Tibial artery (tissue), 4 donors: ENCODE measurements around the gene TRPC6.

Experiments
- DNase-seq, 2 donors: peaks; one replicate each; pipeline ENCODE4 v3.0.0-alpha.2; 2019
- H3K27ac ChIP-seq, 2 donors: fragments of 200-600 bp; sonication (generic) in 1 of 2; 1 replicate in 1 of 2; 2 replicates in 1 of 2; pipeline ENCODE4 v1.5.1; 2018 to 2019; ENCODE audit warnings: mild to moderate bottlenecking in 1 of 2
- H3K27me3 ChIP-seq, 2 donors: fragments of 200-600 bp; sonication (generic) in 1 of 2; one replicate each; pipeline versions ENCODE4 v1.5.1 to v1.6.0; 2016 to 2019
- H3K36me3 ChIP-seq, 3 donors: fragments of 200-600 bp; sonication (generic) in 2 of 3; one replicate each; pipeline ENCODE4 v1.5.1; 2016 to 2019; ENCODE audit warnings: mild to moderate bottlenecking in 2 of 3
- H3K4me1 ChIP-seq, 4 donors: fragments of 200-600 bp; sonication (generic) in 2 of 4; 1 replicate in 3 of 4; 2 replicates in 1 of 4; pipeline ENCODE4 v1.5.1; 2016 to 2019
- H3K4me3 ChIP-seq, 2 donors: fragments of 200-600 bp; sonication (generic) in 1 of 2; 1 replicate in 1 of 2; 2 replicates in 1 of 2; pipeline ENCODE4 v1.5.1; 2018 to 2019; ENCODE audit warnings: mild to moderate bottlenecking in 2 of 2
- H3K9me3 ChIP-seq, 3 donors: fragments of 200-600 bp; sonication (generic) in 1 of 3; one replicate each; pipeline ENCODE4 v1.5.1; 2016 to 2019
- intact Hi-C: fragments of 100-400 bp; cut with DNase I; formaldehyde crosslinking; loops from one replicate; pipeline ENCODE4 v1.15.0; 2023; ENCODE audit warnings: low total_unique reads
- TF ChIP-seq, protein P1 (sequence below), 2 experiments: fragments of 200-600 bp in 1 of 2; fragments of 450-650 bp in 1 of 2; IDR thresholded peaks; one replicate each; pipeline ENCODE4 v1.5.1; 2017 to 2019; ENCODE audit warnings: antibody characterized with exemption in 2 of 2, mild to moderate bottlenecking in 1 of 2, moderate library complexity in 1 of 2

The TRPC6 gene

DNA sequence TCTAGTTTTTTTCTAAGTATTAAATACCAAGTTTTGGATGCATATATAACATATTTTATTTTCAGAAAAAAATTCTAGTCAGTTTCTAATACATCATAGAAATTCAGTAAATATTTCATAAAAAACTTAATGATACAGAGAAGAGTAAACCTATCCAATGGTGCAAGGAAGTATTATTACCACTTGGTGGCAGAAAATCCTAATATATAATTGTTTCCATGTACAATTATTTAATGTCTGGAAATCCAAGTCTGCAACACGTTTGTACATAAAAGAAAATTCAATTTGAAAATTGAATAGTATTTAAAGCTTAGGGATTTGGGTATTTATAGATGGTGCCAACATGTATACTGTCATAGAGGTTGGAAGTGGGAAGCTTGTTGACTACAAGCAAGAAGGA is 127.0 kb downstream of the TRPC6 start:
- Histone ChIP-seq H3K4me1 (no peaks in the 10 kb centered on the region), H3K27me3 (no peaks in the 10 kb centered on the region), H3K4me3 (no peak overlapping the region), H3K27ac (no peak overlapping the region), H3K9me3 (no peaks in the 10 kb centered on the region), H3K36me3 (no peaks in the 10 kb centered on the region)
- intact Hi-C loops = no loop called here
- DNase-seq = no peak
- TF ChIP-seq, protein P1, sequence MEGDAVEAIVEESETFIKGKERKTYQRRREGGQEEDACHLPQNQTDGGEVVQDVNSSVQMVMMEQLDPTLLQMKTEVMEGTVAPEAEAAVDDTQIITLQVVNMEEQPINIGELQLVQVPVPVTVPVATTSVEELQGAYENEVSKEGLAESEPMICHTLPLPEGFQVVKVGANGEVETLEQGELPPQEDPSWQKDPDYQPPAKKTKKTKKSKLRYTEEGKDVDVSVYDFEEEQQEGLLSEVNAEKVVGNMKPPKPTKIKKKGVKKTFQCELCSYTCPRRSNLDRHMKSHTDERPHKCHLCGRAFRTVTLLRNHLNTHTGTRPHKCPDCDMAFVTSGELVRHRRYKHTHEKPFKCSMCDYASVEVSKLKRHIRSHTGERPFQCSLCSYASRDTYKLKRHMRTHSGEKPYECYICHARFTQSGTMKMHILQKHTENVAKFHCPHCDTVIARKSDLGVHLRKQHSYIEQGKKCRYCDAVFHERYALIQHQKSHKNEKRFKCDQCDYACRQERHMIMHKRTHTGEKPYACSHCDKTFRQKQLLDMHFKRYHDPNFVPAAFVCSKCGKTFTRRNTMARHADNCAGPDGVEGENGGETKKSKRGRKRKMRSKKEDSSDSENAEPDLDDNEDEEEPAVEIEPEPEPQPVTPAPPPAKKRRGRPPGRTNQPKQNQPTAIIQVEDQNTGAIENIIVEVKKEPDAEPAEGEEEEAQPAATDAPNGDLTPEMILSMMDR (IDR thresholded peaks at IDR 0.05) = peak; percentile 30 to 37

DNA sequence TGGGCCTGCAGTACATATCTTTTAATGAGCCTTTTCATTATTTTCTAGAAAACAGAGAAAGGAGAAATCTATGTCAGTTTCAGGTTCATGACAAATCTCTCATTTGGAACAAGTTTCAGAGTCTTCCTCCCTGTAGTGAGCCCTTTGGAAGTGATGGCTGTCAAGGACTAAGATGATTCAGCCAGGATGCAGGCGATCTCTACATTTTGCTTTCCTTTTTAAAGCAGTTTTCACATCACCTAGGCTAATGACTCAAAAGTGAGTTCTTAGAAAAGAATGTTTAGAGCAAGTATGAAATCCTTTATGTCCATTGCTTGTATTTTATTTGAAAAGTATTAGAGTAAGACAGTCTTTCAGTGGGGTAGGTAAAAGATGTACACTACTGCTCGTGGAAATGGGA is 130.1 kb downstream of the TRPC6 start:
- Histone ChIP-seq H3K27ac (no peak overlapping the region), H3K4me3 (no peak overlapping the region), H3K36me3 (no peaks in the 10 kb centered on the region), H3K27me3 (no peaks in the 10 kb centered on the region), H3K4me1 (no peaks in the 10 kb centered on the region), H3K9me3 (no peaks in the 10 kb centered on the region)
- no peak for DNase-seq
- intact Hi-C loops = no loop called here
- TF ChIP-seq, protein P1 (IDR thresholded peaks at IDR 0.05) = no peak

GRCh38 chr11:101448881-101449442 is 134.8 kb downstream of the TRPC6 start:
- Histone ChIP-seq H3K27me3 (no peaks in the 10 kb centered on the region), H3K9me3 (no peaks in the 10 kb centered on the region), H3K4me3 (no peak overlapping the region), H3K4me1 (peaks cover 0 to 25% (median 9%) of the 10 kb centered on the region in 4 donors), H3K36me3 (no peaks in the 10 kb centered on the region), H3K27ac (no peak overlapping the region)
- intact Hi-C loops = no loop called here
- TF ChIP-seq, protein P1 (IDR thresholded peaks at IDR 0.05) = no peak
- DNase-seq = no peak

- H3K4me1 ChIP-seq = peaks cover 0 to 46% (median 19%) of the 10 kb centered on the region in 4 donors
- intact Hi-C loops = no loop called here
- TF ChIP-seq, protein P1 (IDR thresholded peaks at IDR 0.05) = no peak
- DNase-seq = no peak
- H3K27ac ChIP-seq = no peak overlapping the region
- no peaks in the 10 kb centered on the region for H3K27me3 ChIP-seq
- no peaks in the 10 kb centered on the region for H3K9me3 ChIP-seq
- no peak overlapping the region for H3K4me3 ChIP-seq
- no peaks in the 10 kb centered on the region for H3K36me3 ChIP-seq
These were observed 137.1 kb downstream of the TRPC6 start for GRCh38 chr11:101446726-101447125.

GRCh38 chr11:101446238-101446637 is 137.6 kb downstream of the TRPC6 start:
- Histone ChIP-seq H3K4me1 (peaks cover 0 to 51% (median 24%) of the 10 kb centered on the region in 4 donors), H3K9me3 (no peaks in the 10 kb centered on the region), H3K27me3 (no peaks in the 10 kb centered on the region), H3K27ac (no peak overlapping the region), H3K4me3 (no peak overlapping the region), H3K36me3 (no peaks in the 10 kb centered on the region)
- DNase-seq = no peak
- TF ChIP-seq, protein P1 (IDR thresholded peaks at IDR 0.05) = no peak
- intact Hi-C loops = no loop called here

DNA sequence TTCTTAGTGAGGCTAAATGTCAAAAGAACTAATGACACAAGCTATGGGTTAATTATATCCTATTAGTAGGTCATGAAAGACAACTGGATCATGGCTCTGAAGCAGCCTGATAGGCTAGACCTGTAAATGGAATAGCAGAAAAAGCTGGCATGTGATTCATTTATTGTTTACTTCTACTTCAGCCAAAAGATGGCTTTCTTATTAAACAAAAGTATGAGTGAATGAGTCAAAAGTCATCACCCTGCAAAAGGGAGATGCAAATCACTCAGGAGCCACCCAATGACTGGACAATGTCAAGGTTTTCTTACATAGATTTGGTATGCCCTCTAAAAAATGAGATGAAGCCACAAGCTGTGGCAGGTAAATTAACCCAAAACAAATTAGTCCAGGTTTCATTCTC is 138.0 kb downstream of the TRPC6 start:
- no peak overlapping the region for H3K27ac ChIP-seq
- H3K9me3 ChIP-seq = no peaks in the 10 kb centered on the region

More for the DNA sequence above, 138.0 kb downstream of the TRPC6 start:
- Histone ChIP-seq H3K36me3 (no peaks in the 10 kb centered on the region), H3K27me3 (no peaks in the 10 kb centered on the region), H3K4me3 (no peak overlapping the region), H3K4me1 (peaks cover 0 to 56% (median 29%) of the 10 kb centered on the region in 4 donors)
- TF ChIP-seq, protein P1 (IDR thresholded peaks at IDR 0.05) = no peak
- DNase-seq = no peak
- intact Hi-C loops = no loop called here
